ENCODE results near the gene RNF166.

The RNF166 gene

GRCh38 chr16:88706229-88706964 is at the start of gene RNF166, which contains the start of gene CTU2:
RNF166 (minus strand) TSS chr16:88706408; CDS start chr16:88706325, 83 bp downstream.
CTU2 (plus strand) TSS chr16:88706503; CDS start chr16:88706531, 28 bp downstream.
- DNase-seq: peak; percentile 89

DNA sequence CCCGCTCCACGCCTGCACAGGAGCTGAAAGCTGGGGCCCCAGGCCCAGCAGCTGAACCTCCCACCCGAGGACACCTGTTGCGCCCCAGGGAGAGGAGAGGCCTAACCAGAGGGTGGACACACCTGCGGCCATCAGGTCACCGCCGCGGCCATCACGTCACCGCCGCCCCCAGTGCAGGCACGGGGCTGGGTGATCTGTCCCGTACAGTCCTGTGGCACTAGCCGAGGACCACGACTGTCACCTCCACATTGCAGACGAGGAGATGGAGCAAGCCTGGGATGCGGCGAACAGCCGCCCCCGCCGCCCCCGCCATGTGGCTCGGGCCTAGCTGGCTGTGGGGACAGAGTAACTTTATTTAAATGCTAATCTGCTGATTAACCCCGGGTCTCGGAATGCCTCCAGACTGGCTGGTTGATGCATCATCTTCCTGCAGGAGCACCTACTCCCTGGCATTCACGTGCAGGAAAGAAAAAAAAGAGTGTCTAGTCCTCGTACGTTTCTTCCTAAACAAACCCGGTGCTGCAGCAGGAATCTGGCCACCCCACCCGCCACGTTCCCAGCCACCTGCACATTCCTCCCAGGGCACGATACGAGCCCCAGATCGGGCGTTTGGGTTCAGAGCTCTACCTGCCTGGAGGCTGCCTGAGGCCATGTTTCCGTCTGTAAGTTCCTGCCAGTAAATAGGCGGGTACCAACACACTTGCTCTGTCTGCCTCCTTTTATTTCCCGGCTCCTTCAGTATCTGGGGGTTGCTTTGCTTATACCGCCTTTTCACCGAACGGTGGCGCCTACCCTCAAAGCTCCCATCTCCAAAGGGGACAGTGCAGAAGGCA is 48.9 kb upstream of the RNF166 start:
- peak; percentile 37 for DNase-seq

DNA sequence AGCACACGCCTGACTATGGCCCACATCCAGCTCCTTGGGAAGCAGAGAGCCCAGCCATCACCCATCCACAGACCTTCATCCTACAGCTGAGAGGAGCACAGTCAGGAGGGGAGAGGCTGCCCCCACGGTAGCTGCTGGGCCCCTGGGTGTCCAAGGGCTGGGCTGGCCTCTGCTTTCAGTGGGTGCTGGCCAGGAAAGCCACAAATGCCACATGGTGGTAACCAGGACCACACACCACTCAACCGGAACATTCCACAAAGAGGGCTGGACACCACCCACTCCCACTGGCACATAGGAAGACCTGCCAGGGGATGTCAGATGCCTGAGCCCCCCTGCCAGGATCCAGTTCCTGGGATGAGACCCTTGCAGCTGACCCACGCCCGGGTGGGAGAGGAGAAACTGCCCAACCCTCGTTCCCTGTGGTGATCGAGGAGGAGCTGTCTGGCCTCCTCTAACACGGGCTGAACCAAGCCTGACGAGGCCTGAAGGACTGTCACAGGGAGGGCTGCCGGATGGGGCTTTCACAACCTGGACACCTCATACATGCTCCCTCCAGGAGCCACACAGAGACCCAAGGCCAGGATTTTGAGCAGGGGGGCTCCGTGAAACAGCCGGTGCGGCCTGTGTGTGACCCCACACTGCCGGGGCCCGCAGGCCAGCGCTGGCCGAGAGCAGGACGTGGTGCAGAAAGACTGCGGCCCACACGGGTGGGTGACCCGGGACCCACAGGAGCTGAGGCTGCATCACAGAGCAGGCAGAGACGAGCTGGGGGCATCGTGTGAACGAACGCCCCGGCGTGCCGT is 48.1 kb upstream of the RNF166 start:
- no peak for DNase-seq

- no peak for DNase-seq
Measured at GRCh38 chr16:88753602-88754001, 47.4 kb upstream of the RNF166 start.

DNA sequence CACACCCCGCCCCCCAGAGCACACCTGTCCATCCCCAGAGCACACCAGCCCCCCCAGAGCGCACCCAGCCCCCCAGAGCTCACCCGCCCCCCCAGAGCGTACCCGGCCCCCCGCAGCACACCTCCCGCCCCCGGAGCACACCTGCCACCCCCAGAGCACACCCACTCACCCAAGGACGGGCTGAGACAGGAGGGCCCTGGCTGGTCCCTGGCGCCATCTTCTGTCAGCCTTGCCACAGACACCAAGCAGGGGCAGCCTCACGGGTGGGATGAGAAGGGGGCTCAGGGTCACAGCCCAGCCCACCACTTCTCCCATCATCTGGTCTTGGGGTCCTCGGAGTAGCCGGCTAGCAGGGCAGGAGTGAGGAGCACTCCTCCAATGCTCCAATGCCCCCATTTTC is 47.0 kb upstream of the RNF166 start:
- no peak for DNase-seq

GRCh38 chr16:88752386-88753002 is 46.3 kb upstream of the RNF166 start:
- no peak for DNase-seq

- DNase-seq: no peak
Measured at GRCh38 chr16:88750854-88751253, 44.6 kb upstream of the RNF166 start.

DNA sequence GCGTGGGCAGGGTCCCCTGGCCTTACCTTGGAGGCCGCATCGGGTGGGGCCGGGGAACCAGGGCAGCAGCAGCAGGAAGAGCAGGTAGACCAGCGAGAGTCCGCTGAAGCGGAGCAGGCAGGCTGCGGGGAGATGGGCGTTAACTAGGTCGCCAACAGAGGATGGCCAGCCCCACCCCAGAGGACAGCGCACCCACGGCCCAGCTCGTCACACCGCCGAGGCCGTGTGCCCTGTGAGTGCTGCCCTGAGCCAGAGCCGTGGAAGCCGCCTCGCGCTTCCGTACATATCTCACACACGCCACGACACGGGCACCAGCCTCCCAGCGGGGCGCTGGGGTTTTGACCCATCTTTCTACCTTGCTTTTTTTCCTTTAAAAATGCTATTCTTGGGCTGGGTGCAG is 43.1 kb upstream of the RNF166 start:
- no peak for DNase-seq

GRCh38 chr16:88748364-88748763 is 42.2 kb upstream of the RNF166 start:
- no peak for DNase-seq

GRCh38 chr16:88747588-88748301 is 41.5 kb upstream of the RNF166 start:
- peak; percentile 26 for DNase-seq

DNA sequence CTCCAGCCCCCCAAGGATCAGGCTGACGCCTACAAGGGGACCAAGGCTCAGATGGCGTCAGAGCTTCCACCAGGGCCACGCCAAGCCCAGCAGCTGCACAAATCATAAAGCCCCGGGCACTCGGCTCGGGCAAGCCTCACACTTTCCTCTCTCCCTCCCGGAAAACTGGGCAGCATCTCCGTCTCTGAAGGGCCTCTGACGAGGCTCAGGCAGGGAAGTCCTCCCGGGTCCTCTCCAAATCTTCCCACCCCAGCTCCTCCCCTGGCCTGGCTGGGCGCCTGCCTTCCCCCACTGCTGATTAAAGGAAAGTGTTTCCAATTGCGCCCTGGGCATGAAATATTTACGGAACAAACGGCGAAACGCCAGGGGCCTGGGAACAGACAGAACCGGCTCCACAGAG is 40.3 kb upstream of the RNF166 start:
- DNase-seq: no peak

DNA sequence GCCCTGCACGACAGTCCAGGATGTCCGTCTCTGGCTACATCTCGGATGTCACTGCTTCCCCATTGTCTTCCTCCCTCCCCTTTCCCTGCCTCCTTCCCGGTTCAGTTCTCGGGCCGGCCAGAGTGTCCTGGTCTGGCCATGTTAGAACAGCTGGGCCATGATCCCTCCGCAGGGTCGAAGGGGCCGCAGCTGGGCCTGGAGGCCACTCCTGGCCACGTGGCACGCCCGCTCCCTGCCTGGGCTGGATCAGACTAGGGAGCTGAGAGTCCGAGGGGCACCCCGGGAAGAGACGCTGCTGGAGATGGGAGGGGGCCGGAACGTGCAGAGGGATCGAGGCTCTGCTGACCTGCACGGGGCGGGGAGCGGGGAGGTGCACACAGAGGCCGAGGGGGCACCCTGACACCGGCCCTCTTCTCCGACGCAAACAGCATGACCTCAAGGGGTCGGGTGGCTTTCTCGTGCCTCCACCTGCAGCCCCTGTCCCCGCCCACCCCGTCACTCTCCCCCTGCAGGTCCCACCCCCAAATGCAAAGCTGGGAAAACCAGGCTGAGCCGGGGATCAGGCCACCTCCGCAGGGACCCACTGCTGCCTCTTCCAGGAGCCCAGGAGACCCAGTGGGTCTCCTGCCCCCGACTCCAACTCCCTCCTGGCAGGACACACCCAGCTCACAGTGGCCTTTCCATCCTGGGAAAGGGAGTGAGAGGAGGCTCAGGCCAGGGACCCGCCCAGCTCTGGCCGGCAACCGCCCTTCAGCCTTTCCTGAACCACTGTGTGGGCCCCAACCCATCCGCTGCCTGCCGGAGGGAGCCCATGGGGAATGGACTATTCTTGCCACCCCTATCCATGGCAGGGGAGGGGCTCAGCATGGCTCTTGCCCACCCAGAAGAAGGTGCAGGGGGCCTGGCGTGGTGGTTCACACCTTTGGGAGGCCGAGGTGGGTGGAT is 38.6 kb upstream of the RNF166 start:
- no peak for DNase-seq

- DNase-seq: peak; percentile 73
Measured at GRCh38 chr16:88743693-88744576, 37.7 kb upstream of the RNF166 start.

- no peak for DNase-seq
Measured at GRCh38 chr16:88742896-88743605, 36.8 kb upstream of the RNF166 start.

GRCh38 chr16:88741368-88741767 is 35.2 kb upstream of the RNF166 start:
- DNase-seq: no peak

DNA sequence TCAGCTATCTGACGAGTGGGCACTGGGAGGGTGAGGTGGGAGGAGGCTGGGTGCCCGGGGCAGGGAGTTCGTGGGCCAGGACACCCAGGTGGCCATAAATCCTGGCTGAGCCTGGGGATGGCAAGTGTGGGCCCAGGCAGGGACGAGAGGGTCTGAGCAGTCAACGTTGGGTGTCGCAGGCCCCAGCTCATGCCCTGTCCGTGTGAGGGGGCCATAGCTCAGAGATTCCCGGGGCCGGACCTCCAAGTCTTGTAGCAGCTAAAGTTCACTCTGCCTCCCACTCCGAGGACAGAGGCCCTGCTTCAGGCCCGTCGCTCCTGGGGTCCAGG is 34.5 kb upstream of the RNF166 start:
- no peak for DNase-seq

DNA sequence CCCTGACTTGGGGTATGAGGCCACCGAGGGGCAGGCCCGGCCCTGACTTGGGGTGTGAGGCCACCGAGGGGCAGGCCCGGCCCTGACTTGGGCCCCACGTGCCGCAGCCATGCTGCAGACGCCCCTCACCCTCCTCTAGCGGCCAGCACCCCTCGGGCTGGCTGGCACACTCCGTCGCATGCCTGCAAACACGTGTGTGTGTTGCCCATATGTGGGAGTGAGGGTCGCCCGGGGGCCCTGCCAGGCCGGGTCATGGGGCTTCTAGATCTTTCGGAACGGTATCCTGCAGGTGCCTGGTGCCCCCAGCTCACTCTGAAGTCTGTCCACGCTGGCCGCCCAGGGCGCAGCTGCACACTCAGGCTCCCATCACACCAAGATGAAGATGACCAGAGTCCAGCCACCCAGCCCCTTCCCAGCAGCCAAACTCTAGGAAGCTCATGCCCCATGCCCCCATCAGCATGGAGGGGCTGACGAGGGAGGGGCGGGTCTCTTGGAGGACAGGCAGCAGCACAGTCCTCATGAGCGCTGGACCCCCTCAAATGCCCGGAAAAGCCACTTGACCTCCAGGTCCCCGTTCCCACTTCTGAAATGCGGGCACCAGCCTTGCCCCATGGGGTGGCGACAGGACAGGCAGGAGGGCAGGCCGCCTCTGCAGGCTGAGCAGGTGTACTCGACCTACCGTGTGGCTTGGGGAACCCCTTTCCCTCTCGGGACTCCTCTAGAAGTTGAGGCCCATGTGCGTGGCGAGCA is 33.9 kb upstream of the RNF166 start:
- no peak for DNase-seq

GRCh38 chr16:88739139-88739976 is 33.1 kb upstream of the RNF166 start:
- no peak for DNase-seq

Data from CD4-positive, alpha-beta T cell treated with Interleukin-17A for 1 hour (primary cell).